ENCODE results near the gene PRCC. TPM values are rescaled to one million over a fixed set of nuclear protein-coding genes. Genes with fewer than 3 reads are reported as not detected.

The PRCC gene
- total and polyA plus RNA-seq, 2 of the 13 experiments (the other 11 are each of a cell fraction or from before 2014, with no cell fraction given), result 24.2 to 40.5 TPM

GRCh38 chr1:156728599-156729462 lies 38.5 kb upstream of the PRCC start, which contains the start of gene ISG20L2 (continued):
- TF ChIP-seq ZNF740 (CRISPR knock-in tag; IDR thresholded peaks at IDR 0.05), result no peak
- no peak; the same call in 1 of the 2 replicates for TF ChIP-seq NR0B2 (CRISPR knock-in tag; IDR thresholded peaks at IDR 0.05)
- TF ChIP-seq NFYB (CRISPR knock-in tag; IDR thresholded peaks at IDR 0.05), result peak; percentile 38; the same call in 1 of the 2 replicates
- no peak for TF ChIP-seq RNF219 (CRISPR knock-in tag; IDR thresholded peaks at IDR 0.05)
- peak in 1 of 2 experiments; percentile 52; a peak in 1 of 4 replicates for TF ChIP-seq HMGXB4 (CRISPR knock-in tag; IDR thresholded peaks at IDR 0.05; ENCODE audit: borderline replicate concordance in 1 of 2, low read depth in 1 of 2)
- no peak for TF ChIP-seq EEA1 (CRISPR knock-in tag; IDR thresholded peaks at IDR 0.05; ENCODE audit: borderline replicate concordance)
- no peak for TF ChIP-seq ZBTB14 (CRISPR knock-in tag; IDR thresholded peaks at IDR 0.05)
- no peak for TF ChIP-seq ZBTB37 (CRISPR knock-in tag; IDR thresholded peaks at IDR 0.05)
- no peak for TF ChIP-seq ZNF547 (CRISPR knock-in tag; IDR thresholded peaks at IDR 0.05)
- TF ChIP-seq PLRG1 (conservative IDR thresholded peaks at IDR 0.05), result no peak
- no peak for TF ChIP-seq DNMT1 (CRISPR knock-in tag; IDR thresholded peaks at IDR 0.05)
- TF ChIP-seq NR2C2 (CRISPR knock-in tag; IDR thresholded peaks at IDR 0.05; ENCODE audit: borderline replicate concordance), result peak; percentile 47; the same call in 1 of the 2 replicates
- no peak for TF ChIP-seq THYN1 (CRISPR knock-in tag; IDR thresholded peaks at IDR 0.05; ENCODE audit: borderline replicate concordance, low read depth)
- no peak for TF ChIP-seq JUN (CRISPR knock-in tag; IDR thresholded peaks at IDR 0.05)
- TF ChIP-seq TFAP4 (IDR thresholded peaks at IDR 0.05; ENCODE audit: borderline replicate concordance, low read depth), result no peak
- no peak for TF ChIP-seq ZNF17 (CRISPR knock-in tag; IDR thresholded peaks at IDR 0.05)
- no peak for TF ChIP-seq TRIM22 (IDR thresholded peaks at IDR 0.05)
- TF ChIP-seq ARNT2 (CRISPR knock-in tag; IDR thresholded peaks at IDR 0.05; ENCODE audit: low read depth), result no peak; the same call in 1 of the 2 replicates
